Measurements from ENCODE around the gene AGTRAP.

GRCh38 chr1:11784993-11785769, 49.2 kb downstream of the AGTRAP start:
- peak; percentile 62 for TF ChIP-seq CTCF (IDR thresholded peaks at IDR 0.05; ENCODE audit: low read depth, low read length)
- TF ChIP-seq EZH2phosphoT487 (IDR thresholded peaks at IDR 0.05; ENCODE audit: low read depth): no peak

All from OCI-LY3 (cell line).